GM18867 (cell line): ENCODE results near the gene PAK1IP1.
"Not testable (repeated sequence)": the region's sequence is repeated elsewhere in the genome, so short reads cannot be mapped to it uniquely, and the experiment has no call there.

ENCODE experiments used
- ATAC-seq: cut with Tn5 transposase; IDR thresholded peaks from one replicate; pipeline ENCODE4 v1.9.1; 2021; ENCODE audit warnings: mild to moderate bottlenecking, moderate library complexity; ENCODE audit not compliant: unreplicated experiment

PAK1IP1 gene

DNA sequence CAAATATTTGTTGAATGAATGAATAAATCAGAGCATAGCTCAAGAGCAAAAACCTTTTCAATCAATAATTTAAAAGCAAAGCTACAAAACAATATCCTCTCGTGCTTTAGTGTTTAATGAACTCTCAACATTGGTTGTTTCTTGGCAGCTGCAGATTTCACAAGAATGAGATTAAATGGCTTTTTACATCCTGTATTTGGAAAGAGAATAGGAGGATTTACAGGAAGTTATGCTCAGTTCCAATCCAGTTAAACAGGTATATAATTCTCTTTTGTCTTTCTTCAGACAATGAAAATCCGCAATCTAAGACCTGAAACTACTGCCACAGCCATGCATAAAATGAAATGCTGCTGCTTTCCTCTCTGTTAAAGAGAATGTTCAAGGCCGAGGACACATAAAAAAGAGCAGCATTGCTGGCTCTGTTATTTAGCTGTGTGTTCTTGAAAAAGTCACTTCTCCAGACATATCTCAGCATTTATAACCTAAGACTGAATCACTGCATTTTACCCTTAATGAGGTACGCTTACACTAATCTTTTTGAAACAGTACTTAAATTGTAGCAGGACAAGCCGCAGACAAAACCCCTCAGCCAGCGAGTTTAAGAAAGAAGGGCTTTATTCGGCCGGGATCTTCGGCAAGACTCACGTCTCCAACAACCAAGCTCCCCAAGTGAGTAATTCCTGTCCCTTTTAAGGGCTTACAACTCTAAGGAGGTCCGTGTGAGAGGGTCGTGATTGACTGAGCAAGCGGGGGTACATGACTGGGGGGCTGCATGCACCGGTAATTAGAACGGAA is 3.9 kb upstream of the PAK1IP1 start:
- no peak for ATAC-seq

DNA sequence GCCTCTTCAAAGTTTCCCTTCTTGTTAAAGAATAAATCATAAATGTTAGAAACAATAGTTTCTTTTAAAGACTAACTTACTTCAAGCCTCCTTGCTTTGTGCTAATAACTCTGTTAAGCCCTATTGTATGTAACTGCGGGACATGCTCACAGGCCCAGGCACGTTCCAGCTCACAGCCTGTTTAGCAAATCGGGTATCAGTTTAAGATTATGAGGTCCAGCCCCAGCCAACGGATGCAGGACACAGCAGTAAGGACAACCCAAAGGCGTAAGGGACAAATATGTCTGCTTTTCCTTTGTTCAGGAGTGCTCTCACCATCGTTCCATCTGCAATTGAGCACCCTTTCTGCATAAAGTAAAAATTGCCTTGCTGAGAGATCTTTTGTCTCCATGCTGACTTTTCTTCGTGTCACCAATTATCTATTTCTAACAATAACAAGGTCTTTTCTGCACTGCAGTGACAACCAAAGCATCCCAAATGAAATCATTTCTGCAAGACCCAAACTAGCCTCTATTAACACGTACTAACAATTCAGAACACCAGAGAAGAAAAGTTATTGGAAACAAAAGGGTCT is 1.7 kb upstream of the PAK1IP1 start:
- no peak for ATAC-seq

DNA sequence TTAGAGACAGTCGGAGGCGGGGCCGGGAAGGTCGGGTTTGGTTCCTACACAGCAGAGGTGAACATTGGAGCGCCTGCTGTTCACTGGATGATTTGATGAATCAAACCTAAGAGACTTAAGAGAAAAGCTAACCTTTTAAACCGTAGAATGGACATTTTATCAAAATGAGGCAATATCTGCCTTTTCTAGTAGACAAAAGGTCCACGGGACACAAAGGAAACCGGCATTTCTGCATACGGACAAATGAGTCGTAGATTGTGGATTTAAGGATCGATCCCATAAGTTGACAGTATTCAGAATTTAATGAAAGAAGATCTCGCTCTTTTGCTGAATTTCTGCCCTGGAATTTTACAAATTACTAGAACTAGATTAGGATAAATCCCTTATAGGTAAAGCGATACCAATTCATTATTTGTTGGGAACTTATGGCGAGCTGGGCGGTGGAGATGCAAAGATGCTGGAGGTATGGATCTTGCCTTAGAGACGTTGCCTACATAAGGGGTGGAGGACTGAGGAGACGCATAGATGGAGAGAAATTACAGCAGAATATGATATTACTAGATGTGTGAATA is 400 bp downstream of the PAK1IP1 start:
- ATAC-seq, result no peak

DNA sequence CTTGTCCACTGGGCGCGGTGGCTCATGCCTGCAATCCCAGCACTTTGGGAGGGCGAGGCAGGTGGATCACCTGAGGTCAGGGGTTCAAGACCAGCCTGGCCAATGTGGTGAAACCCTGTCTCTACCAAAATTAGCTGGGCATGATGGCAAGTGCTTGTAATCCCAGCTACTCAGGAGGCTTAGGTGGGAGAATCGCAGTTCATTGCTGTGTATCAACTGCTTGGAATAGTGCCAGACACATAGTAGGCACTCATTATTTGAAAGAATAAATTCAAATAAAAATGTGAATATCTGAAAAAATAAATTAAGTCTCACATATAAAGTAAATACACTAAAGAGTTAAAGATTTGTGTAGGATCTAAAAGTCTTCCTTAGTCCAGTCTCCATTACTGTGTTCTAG is 1.9 kb downstream of the PAK1IP1 start:
- ATAC-seq, result no peak

DNA sequence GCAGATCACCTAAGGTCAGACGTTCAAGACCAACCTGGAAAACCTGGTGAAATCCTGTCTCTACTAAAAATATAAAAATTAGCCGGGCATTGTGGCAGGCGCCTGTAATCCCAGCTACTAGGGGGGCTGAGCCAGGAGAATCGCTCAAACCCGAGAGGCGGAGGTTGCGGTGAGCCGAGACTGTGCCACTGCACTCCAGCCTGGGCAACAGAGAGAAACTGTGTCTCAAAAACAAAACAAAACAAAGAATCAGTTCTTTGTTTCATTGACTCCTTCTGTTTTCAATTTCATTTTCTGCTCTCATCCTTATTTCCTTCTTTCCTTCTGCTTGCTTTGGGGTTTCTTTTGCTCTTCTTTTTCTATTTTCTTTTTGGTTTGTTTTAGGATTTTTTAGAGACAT is 19.2 kb downstream of the PAK1IP1 start:
- no peak for ATAC-seq

DNA sequence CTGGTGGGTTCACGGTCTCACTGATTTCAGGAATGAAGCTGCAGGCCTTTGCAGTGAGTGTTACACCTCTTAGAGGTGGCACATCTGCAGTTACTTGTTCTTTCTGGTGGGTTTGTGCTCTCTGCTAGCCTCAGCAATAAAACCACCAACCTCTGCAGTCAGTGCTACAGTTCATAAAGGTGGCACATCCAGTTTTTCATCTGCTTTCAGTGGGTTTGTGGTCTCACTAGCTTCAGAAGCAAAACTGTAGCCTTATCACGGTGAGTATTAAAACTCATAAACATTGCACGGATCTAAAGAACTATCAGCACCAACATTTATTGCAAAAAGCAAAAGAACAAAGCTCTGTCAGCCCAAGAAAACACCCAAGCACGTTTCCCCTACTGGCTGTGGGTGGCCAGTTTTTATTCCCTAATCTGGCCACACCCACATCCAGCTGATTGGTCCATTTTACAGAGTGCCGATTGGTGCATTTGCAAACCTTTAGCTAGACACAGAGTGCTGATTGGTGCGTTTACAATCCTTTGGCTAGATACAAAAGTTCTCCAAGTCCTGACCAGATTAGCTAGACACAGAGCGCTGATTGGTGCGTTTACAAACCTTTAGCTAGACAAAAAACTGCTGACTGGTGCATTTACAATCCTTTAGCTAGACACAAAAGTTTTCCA is 24.7 kb downstream of the PAK1IP1 start:
- ATAC-seq, result no peak

DNA sequence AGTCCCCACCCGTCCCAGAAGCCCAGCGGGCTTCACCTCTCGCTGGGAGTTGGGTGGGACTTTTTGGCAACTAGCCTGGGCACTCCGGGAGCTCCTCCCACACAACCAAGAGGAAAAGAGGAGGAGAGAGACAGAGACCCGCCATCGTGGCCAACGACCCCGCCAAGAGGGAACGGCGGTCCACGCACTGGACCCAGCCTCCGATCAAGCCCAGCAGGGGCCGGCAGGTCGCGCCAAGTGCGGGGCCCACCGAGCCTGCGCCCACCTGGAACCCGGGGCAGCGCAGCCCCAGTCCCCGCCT is 25.1 kb downstream of the PAK1IP1 start:
- ATAC-seq, result no peak

DNA sequence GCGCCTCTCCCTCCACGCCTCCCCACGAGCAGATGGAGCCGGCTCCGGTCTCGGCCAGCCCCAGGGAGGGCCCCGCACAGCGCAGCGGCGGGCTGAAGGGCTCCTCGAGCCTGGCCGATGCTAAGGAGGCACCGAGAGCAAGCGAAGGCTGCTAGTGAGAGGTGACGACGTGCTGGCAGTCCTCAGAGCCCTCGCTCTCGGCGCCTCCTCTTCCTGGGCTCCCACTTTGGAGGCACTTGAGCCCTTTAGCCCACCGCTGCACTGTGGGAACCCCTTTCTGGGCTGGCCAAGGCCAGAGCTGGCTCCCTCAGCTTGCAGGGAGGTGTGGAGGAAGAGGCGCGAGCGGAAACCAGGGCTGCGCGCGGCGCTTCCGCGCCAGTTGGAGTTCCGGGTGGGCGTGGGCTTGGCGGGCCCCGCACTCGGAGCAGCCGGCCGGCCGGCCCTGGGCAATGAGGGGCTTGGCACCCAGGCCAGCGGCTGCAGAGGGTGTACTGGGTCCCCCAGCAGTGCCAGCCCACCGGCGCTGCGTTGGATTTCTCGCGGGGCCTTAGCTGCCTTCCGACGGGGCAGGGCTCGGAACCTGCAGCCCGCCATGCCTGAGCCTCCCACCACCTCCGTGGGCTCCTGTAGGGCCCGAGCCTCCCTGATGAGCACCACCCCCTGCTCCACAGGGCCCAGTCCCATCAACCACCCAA is 25.6 kb downstream of the PAK1IP1 start:
- peak; percentile 33 for ATAC-seq

DNA sequence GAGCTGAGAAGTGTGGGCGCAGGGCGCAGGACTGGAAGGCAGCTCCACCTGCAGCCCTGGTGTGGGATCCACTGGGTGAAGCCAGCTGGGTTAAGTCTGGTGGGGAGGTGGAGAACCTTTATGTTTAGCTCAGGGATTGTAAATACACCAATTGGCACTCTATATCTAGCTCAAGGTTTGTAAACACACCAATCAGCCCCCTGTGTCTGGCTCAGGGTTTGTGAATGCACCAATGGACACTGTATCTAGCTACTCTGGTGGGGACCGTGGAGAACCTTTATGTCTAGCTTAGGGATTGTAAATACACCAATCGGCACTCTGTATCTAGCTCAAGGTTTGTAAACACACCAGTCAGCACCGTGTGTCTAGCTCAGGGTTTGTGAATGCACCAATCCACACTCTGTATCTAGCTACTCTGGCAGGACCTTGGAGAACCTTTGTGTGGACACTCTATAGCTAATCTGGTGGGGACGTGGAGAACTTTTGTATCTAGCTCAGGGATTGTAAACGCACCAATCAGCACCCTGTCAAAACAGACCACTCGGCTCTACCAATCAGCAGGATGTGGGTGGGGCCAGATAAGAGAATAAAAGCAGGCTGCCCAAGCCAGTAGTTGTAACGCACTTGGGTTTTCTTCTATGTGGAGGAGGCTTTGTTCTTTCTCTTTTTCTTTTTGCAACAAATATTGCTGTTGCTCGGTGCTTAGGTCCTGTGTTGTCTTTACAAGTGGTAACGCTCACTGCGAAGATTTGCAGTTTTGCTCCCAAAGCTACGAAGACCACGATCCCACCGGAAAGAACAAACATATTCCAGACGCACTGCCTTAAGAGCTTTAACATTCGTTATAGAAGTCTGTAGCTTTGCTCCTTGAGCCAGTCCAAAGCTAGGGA is 26.4 kb downstream of the PAK1IP1 start:
- ATAC-seq, result not testable (repeated sequence)

DNA sequence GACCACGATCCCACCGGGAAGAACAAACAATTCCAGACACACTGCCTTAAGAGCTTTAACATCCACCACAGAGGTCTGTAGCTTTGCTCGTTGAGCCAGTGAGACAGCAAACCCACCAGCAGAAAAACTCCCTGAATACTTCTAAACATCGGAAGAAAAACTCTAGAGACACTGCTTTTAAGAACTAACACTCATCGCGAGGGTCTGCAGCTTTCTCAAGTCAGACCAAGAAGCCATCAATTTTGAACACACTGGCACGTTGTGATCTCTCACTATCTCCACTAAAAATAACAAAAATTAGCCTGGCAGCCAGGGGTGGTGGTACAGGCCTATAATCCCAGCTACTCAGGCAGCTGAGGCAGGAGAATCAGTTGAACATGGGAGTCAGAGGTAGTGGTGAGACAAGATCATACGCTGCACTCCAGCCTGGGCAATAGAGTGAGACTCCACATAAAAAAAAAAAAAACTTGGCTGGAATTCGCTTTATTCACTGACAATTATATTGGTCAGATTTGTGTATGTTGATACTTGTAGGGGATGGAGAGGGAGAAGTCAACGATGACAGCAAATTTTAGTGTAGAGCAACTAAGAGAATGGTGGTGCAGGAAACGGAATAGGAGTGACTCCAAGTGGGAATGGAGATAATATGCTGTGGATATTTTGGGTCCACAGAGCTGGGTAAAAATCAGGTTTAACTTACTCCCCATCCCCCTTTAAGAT is 27.2 kb downstream of the PAK1IP1 start:
- ATAC-seq, result no peak

DNA sequence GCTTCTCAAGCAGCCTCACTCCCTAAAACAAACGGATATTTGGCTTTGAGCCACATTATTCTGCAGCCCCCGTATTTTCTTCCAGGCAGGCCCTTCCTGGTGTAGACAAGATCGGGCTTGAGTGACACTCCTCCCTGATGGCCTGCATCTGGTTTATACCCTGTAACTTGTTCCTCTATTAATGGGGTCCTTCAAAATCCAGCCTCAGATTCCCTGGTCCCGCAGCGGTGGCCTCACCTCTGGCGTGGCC is 27.7 kb downstream of the PAK1IP1 start:
- ATAC-seq, result no peak

DNA sequence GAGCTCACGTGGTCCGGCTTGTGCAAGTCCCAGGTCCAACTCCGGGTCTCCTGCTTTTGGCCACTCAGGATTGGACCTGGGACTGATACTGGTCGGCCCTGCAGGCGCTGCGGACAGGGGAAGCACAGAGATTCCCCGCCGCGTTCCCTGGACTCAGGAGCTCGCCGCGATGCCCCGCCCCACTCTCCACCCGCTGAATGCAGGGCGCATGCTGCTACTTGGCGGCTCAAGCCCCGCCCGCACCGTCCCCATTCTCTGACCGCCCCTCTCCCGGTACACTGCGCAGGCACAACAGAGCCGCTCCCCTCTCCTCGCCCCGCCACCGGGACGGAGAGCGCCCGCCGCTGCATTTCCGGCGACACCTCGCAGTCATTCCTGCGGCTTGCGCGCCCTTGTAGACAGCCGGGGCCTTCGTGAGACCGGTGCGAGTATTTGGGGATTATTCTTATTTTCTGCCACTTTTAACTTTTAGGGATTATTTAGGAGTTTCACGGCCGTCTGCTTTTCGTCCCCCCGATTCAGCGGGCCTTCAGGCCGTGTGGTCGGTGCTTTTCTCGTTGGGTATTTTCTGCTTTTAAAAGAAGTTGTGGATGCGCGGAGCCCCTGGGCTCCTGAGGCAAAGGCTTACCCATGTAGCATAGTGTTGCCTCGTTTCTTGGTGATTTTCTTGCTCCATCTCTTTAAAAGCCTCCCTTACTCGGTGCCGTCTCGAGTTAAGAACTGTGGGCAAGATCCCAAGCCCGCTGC is 28.2 kb downstream of the PAK1IP1 start, which contains the start of gene TMEM14C:
TSS of gene TMEM14C (plus strand) at position 251 of the 747 bp plus-strand sequence. CDS start 1,544 bp downstream, outside the sequence.
- ATAC-seq, result peak; percentile 92

DNA sequence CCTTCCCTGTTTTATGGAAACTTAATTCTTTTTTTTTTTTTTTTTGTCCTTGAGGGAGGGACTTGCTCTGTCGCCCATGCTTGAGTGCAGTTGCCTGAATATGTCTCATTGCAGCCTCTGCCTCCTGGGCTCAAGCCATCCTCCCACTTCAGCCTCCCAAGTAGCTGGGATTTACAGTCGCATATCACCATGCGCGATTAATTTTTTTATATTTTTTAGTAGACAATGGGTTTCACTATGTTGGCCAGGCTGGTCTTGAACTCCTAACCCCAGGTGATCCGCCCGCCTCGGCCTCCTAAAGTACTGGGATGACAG is 28.8 kb downstream of the PAK1IP1 start:
- ATAC-seq, result no peak

DNA sequence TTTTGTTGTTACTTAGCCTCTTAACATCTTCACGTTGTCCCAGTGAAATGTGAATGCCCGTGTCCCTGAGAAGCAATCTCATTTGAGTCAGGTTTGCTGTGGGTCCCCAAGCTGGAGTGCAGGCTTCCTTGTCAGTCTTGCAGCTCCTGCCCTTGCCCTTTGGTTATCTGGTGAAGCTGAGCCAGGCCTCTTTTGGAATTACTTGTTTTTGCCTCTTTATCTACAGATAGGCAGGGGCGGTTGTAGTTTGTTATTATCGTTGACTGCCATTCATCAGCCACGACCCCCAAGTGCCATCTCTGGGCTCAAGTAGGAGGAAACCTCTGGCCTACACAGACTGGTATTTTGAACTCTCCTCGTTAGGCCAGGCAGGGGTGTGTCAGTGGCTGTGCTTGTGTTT is 30.3 kb downstream of the PAK1IP1 start:
- ATAC-seq, result no peak

DNA sequence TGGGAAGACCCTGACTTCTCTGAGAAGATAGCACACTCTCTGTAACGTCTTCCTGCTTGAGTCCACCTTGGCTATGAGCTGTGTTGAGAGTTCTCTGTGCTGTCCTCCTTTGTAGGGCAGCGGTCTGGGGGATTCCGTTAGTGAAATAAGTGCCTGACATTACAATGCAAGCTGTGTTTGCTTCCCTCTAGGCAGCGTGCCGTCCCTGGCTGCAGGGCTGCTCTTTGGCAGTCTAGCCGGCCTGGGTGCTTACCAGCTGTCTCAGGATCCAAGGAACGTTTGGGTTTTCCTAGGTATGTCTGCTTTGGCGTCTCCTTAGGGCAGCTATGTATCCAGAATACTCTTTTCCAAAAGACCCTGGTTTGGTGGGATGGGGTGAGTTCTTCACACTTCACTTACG is 30.9 kb downstream of the PAK1IP1 start:
- no peak for ATAC-seq

DNA sequence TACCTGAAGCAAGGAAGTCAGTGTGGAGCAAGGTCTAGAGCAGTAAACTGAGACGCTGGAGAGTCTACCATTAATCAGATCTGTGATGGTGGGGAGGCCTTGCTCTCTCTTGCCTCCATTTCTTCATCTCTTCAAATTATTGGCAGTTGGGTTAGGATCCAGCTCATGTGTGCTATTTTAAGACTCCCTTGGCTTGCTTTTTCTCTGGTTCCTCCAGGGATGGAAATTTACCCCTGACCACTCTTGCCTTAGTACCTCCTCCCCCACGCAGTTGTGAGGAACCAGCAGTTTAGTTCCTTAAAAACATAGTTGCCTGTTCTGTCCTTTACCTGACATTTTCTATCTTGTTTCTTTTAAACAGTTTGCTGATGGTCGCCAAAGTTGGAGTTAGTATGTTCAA is 35.5 kb downstream of the PAK1IP1 start:
- ATAC-seq, result no peak

DNA sequence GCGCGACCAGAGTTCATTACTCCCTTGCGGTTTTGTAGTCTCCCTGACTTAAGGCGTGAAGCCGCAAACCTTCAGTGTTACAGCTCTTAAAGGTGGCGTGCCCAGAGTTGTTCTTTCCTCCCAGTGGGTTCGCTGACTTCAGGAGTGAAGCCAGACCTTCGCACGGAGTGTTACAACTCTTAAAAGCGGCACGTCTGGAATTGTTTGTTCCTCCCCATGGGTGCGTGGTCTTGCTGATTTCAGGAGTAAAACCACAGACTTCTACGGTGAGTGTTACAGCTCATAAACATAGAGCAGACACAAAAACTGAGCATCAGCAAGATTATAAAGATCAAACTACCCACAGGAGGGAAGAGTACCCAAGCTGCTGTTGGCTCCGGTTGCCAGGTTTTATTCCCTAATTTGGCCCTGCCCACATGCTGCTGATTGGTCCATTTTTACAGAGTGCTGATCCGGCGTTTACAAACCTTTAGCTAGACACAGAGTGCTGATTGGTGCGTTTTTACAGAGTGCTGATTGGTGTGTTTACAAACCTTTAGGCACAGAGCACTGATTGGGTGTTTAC is 38.5 kb downstream of the PAK1IP1 start:
- no peak for ATAC-seq

DNA sequence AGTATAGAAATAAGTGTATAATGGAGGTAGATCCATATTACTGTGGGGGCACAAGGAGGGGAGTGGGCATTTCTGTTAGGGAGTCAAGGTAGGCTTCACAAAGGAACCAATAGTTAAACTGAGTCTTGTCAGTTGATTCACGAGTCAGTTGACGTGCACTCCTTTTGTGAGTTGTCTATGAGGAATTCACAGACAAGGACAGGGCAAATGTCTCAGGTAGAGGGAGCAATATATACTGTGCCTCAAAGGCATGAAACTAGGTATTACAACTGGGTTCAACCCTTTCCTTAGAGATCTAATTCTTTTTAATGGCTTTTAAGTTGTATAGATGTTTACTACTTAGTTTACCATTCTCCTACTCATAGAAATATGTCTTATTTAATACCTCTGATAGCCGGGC is 39.1 kb downstream of the PAK1IP1 start:
- ATAC-seq, result no peak

DNA sequence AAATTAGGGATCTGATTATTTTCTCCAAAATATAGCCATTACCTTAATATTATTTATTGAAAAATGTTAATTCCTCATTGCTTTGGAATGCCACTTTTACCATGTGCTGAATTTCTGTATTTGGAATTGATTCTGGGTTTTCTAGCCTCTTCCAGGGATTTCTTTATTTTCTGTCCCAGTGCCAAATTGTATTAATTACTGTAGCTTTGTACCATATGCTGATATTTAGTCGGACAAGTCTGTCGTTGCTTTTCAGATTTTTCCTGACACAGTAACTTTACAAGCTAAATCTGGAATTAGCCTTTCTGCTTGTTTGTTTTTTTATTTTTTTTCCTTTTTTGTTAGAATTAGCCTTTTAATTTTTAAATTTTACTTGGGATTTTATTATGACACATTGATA is 42.0 kb downstream of the PAK1IP1 start:
- no peak for ATAC-seq
